Activated T-cell treated with anti-CD3 and anti-CD28 coated beads, Interleukin-2, amount 50 U/mL, for 1 hour (primary cell): Measurements from ENCODE around the gene SLC47A2.

Source experiments
- DNase-seq: peaks from one replicate; pipeline ENCODE4 v3.0.0-alpha.2; 2020

SLC47A2 gene

DNA sequence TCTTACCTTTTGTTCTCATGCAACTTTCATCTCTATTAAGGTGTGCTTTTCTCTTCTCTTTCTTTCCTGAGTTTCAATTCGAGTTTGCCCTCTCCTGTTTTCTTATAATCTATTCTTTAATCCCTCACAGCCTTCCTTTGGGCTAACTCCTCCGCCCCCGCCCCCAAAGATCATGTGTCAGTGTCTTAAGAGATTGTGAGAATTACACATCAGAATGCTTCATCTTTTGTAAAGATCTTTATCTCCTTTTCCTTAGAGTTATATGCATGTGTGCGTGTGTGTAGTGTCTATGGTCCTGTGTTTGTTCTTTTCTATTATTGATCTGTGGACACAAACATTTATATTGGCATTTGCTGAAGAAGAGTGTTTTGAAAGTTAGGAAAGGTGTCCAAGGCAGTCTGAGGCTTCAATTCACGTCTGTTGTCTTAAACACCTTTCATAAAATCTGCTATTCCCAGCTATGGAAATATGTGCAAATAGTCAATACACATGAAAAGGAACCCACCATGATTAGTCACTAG, 74.0 kb downstream of the SLC47A2 start:
- DNase-seq, result no peak

DNA sequence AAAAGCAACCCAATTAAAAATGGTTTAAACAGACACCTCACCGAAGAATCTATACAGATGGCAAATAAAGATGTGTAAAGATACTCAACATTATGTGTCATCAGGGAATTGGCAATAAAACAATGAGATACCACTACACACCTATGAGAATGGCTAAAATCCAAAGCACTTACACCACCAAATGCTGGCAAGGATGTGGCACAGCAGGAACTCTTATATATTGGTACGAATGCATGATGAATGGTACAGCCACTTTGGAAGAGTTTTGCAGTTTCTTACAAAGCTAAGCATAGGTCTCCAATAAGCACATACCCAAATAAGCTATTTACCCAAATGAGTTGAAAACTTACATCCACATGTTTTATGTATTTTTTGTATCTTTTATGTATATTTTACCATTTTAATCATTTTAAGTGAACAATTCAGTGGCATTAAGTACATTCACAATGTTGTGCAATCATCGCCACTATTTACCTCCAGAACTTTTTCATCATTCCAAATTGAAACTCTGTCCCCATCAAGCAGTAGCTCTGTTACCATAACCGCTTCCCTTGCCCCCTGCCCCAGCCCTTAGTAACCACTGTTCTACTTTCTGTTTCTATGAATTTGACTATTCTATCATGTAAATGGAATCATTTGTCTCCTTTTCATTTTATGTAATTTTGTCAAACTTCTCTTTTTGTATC, 74.6 kb downstream of the SLC47A2 start:
- DNase-seq, result no peak

DNA sequence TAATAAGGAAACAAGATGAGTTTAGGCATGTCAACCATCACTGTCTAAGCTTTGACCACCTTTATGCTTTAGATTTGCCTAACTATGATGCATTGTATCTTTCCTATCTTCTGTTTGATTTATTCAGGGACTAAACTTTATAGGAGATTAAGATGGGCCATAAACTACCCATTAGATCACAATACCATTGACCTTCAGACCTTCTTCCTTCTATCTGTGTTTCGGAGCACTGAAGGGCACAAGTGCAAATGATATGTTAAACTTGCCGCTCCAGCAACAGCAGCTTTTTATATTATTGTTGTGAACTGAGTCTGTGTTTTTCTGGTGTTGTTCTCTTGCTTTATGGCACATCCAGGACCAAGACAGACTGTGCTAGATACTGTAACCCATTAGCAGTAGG, 84.5 kb downstream of the SLC47A2 start:
- DNase-seq, result no peak

DNA sequence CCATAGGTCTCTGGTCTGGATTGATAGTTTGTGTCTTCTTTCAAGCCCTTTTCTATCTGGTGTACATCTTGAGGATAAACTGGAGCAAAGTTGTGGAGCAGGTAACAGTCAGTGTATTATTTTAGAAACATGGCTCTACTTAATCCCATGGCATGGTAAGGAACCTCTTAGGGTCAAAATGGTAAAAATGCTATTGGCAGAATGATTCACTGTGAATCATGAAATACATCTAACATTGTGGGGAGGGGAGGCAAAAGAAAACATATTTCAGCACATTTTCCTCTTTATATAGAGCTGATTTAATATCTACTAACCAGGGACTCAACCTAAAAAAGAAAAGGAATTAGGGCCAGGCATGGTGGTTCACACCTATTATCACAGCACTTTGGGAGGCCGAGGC, 85.7 kb downstream of the SLC47A2 start:
- DNase-seq, result no peak

DNA sequence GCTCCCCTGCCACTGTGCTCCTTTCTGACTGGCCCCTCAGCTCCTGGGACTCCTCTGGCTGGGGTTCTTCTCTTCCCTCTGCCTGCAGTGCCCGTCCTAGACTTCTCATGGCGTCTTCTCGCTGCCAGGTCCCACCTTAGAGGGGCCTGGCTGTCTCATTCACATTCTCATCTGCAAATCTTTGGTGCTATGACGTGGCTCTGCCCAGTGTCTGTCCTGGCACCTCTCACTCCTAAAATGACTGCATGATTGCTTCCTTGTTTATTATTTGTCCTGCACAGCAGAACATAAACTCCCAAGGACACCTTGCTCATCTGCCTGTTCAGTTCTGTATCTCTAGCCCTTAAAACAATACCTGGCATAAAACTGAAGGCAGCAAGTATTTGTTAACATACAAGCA, 86.3 kb downstream of the SLC47A2 start:
- DNase-seq, result no peak

DNA sequence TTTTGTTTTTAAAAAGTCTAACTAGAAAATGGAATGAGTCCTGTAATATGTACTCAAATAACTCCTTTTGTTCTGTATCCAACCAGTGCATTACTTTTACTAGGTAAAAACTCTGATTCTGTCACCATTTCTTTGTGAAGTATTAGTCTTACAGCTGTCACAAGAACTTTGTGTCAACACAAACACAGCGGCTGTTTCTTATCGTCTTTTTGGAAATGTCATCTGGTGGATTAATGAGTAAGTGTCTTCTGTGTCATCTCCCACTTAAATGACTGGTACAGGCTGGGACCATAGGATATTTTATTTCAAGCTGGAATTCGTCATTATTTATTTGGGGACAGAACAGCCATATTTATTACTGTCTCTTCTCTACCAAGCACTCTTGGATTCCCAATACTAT, 86.9 kb downstream of the SLC47A2 start:
- DNase-seq, result no peak
